ENCODE data around the gene PCED1B. TPM values are rescaled to one million over a fixed set of nuclear protein-coding genes. Genes with fewer than 3 reads are reported as not detected.

The PCED1B gene
- total RNA-seq, 1 donor from 2014 or later: 1.0 TPM

- Histone ChIP-seq H3K27ac (ENCODE audit: low read depth, low read length) (no peak overlapping the region), H3K36me3 (ENCODE audit: control insufficient read depth in 3 of 3, insufficient read depth in 3 of 3, low read length in 3 of 3) (no peaks in the 10 kb centered on the region), H3K4me1 (ENCODE audit: control insufficient read depth in 3 of 3, insufficient read depth in 3 of 3, low read length in 3 of 3) (peaks cover 12 to 22% (median 20%) of the 10 kb centered on the region in 3 donors), H3K27me3 (ENCODE audit: control insufficient read depth in 3 of 3, insufficient read depth in 3 of 3, low read length in 3 of 3) (peaks cover 10 to 23% (median 17%) of the 10 kb centered on the region in 3 donors), H3K9ac (ENCODE audit: low read depth in 1 of 3, low read length in 3 of 3) (no peak overlapping the region), H3K4me3 (ENCODE audit: low read length in 3 of 3) (no peak overlapping the region), H3K9me3 (ENCODE audit: control insufficient read depth in 3 of 3, low read length in 3 of 3) (no peaks in the 10 kb centered on the region)
These were observed 2.0 kb upstream of the PCED1B start for GRCh38 chr12:47077206-47078085.

GRCh38 chr12:47078086-47078395, 1.4 kb upstream of the PCED1B start:
- no peak overlapping the region for H3K4me3 ChIP-seq (ENCODE audit: low read length in 3 of 3)
- no peak overlapping the region for H3K9ac ChIP-seq (ENCODE audit: low read depth in 1 of 3, low read length in 3 of 3)
- no peaks in the 10 kb centered on the region for H3K36me3 ChIP-seq (ENCODE audit: control insufficient read depth in 3 of 3, insufficient read depth in 3 of 3, low read length in 3 of 3)
- H3K27ac ChIP-seq (ENCODE audit: low read depth, low read length): no peak overlapping the region
- peaks cover 13 to 24% (median 20%) of the 10 kb centered on the region in 3 donors for H3K4me1 ChIP-seq (ENCODE audit: control insufficient read depth in 3 of 3, insufficient read depth in 3 of 3, low read length in 3 of 3)
- H3K27me3 ChIP-seq (ENCODE audit: control insufficient read depth in 3 of 3, insufficient read depth in 3 of 3, low read length in 3 of 3): peaks cover 10 to 23% (median 17%) of the 10 kb centered on the region in 3 donors
- no peaks in the 10 kb centered on the region for H3K9me3 ChIP-seq (ENCODE audit: control insufficient read depth in 3 of 3, low read length in 3 of 3)

DNA sequence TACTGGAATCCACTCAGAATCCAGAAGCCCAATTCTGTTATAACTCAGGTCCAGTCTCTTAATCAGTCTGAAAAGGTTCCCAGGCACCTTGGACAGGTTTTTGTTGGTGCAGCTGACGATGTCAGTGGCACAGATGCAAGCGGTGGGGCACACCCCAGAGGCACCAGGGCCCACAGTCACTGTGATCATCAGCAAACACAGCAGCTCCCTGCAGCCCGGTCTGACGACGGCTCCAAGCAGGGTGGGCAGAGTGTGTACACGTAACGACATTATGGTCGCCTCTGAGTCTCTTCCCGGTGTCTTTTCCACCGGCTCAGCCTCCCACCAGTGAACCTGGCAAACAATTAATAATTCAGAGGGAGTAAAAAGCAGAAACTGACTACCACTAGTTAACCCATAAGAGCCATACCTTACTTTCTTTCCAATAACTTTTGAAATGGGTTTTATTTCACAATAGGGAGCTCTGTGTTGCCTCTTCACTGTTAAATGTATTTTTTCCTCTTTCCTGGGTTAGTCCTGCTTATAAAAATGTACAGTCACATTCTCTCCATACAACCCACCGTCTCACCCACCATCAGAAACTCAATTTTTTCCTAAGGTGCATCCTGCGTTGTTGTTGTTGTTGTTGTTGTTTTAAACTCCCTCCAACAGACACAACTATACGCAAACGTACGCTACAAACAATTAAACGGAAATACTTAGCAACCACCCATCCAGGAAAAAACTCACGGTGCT, 521 bp upstream of the PCED1B start:
- peak overlapping the region; percentile 52 to 77 (median 62) for H3K9ac ChIP-seq (ENCODE audit: low read depth in 1 of 3, low read length in 3 of 3)
- peaks cover 15 to 28% (median 20%) of the 10 kb centered on the region in 3 donors for H3K4me1 ChIP-seq (ENCODE audit: control insufficient read depth in 3 of 3, insufficient read depth in 3 of 3, low read length in 3 of 3)
- no peaks in the 10 kb centered on the region for H3K9me3 ChIP-seq (ENCODE audit: control insufficient read depth in 3 of 3, low read length in 3 of 3)
- H3K36me3 ChIP-seq (ENCODE audit: control insufficient read depth in 3 of 3, insufficient read depth in 3 of 3, low read length in 3 of 3): no peaks in the 10 kb centered on the region
- H3K27me3 ChIP-seq (ENCODE audit: control insufficient read depth in 3 of 3, insufficient read depth in 3 of 3, low read length in 3 of 3): peaks cover 10 to 23% (median 17%) of the 10 kb centered on the region in 3 donors
- peak overlapping the region; percentile 71 to 83 (median 77) for H3K4me3 ChIP-seq (ENCODE audit: low read length in 3 of 3)
- no peak overlapping the region for H3K27ac ChIP-seq (ENCODE audit: low read depth, low read length)

GRCh38 chr12:47079981-47080724, 732 bp downstream of the PCED1B start:
- Histone ChIP-seq H3K4me1 (ENCODE audit: control insufficient read depth in 3 of 3, insufficient read depth in 3 of 3, low read length in 3 of 3) (peaks cover 15 to 28% (median 20%) of the 10 kb centered on the region in 3 donors), H3K27me3 (ENCODE audit: control insufficient read depth in 3 of 3, insufficient read depth in 3 of 3, low read length in 3 of 3) (peaks cover 10 to 23% (median 17%) of the 10 kb centered on the region in 3 donors), H3K9ac (ENCODE audit: low read depth in 1 of 3, low read length in 3 of 3) (peak overlapping the region; percentile 60 to 77 (median 75)), H3K4me3 (ENCODE audit: low read length in 3 of 3) (peak overlapping the region; percentile 71 to 79 (median 77)), H3K36me3 (ENCODE audit: control insufficient read depth in 3 of 3, insufficient read depth in 3 of 3, low read length in 3 of 3) (no peaks in the 10 kb centered on the region), H3K27ac (ENCODE audit: low read depth, low read length) (peak overlapping the region; percentile 49), H3K9me3 (ENCODE audit: control insufficient read depth in 3 of 3, low read length in 3 of 3) (no peaks in the 10 kb centered on the region)

DNA sequence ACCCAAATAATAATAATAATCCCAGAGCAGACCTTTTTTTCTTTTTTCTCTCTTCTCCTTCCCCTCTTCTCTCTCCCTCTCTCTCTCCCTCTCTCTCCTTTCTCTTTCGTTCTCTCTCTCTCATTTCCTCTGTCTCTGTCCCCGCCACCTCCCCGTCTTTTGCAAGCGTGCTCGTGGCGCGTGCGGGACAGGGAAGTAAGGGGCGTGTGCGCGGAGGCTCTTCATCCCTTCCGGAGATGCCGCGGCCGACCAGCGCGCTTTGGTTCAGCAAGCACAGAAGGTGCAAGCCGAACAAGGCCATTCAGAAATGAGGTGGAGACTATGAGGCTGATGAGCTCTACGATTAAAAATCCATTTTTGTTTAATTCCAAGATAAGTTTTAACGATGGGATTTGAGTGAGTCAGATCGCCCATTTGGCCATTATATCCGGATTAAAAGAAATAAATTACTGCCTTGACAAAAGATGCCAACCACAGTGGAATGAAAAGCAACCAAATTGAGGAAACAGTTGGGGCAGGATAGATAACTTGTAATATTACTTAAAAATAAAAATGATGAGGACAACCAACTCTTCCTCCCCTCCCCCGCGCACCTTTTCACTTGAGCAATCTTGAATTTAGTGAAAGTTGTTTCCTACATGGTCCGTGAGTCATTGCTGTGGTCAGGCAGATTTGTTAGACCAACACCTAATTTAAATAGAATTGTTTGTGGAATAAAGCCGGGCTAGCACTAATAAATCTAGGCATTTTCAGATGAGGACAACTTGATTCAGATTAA, 1.5 kb downstream of the PCED1B start:
- no peaks in the 10 kb centered on the region for H3K9me3 ChIP-seq (ENCODE audit: control insufficient read depth in 3 of 3, low read length in 3 of 3)
- peak overlapping the region; percentile 60 to 77 (median 75) for H3K9ac ChIP-seq (ENCODE audit: low read depth in 1 of 3, low read length in 3 of 3)
- peak overlapping the region; percentile 71 to 79 (median 77) for H3K4me3 ChIP-seq (ENCODE audit: low read length in 3 of 3)
- H3K36me3 ChIP-seq (ENCODE audit: control insufficient read depth in 3 of 3, insufficient read depth in 3 of 3, low read length in 3 of 3): no peaks in the 10 kb centered on the region
- peak overlapping the region; percentile 49 for H3K27ac ChIP-seq (ENCODE audit: low read depth, low read length)
- peaks cover 15 to 28% (median 20%) of the 10 kb centered on the region in 3 donors for H3K4me1 ChIP-seq (ENCODE audit: control insufficient read depth in 3 of 3, insufficient read depth in 3 of 3, low read length in 3 of 3)
- peaks cover 10 to 23% (median 17%) of the 10 kb centered on the region in 3 donors for H3K27me3 ChIP-seq (ENCODE audit: control insufficient read depth in 3 of 3, insufficient read depth in 3 of 3, low read length in 3 of 3)

GRCh38 chr12:47082283-47082682, 2.9 kb downstream of the PCED1B start:
- H3K27me3 ChIP-seq (ENCODE audit: control insufficient read depth in 3 of 3, insufficient read depth in 3 of 3, low read length in 3 of 3): peaks cover 10 to 20% (median 17%) of the 10 kb centered on the region in 3 donors
- H3K4me1 ChIP-seq (ENCODE audit: control insufficient read depth in 3 of 3, insufficient read depth in 3 of 3, low read length in 3 of 3): peaks cover 15 to 28% (median 20%) of the 10 kb centered on the region in 3 donors
- H3K4me3 ChIP-seq (ENCODE audit: low read length in 3 of 3): no peak overlapping the region
- no peak overlapping the region for H3K9ac ChIP-seq (ENCODE audit: low read depth in 1 of 3, low read length in 3 of 3)
- no peaks in the 10 kb centered on the region for H3K9me3 ChIP-seq (ENCODE audit: control insufficient read depth in 3 of 3, low read length in 3 of 3)
- H3K36me3 ChIP-seq (ENCODE audit: control insufficient read depth in 3 of 3, insufficient read depth in 3 of 3, low read length in 3 of 3): no peaks in the 10 kb centered on the region
- no peak overlapping the region for H3K27ac ChIP-seq (ENCODE audit: low read depth, low read length)

- Histone ChIP-seq H3K4me1 (ENCODE audit: control insufficient read depth in 3 of 3, insufficient read depth in 3 of 3, low read length in 3 of 3) (peaks cover 15 to 28% (median 20%) of the 10 kb centered on the region in 3 donors), H3K27ac (ENCODE audit: low read depth, low read length) (no peak overlapping the region)
These were observed 3.6 kb downstream of the PCED1B start for GRCh38 chr12:47082796-47083621.

GRCh38 chr12:47084172-47084571, 4.8 kb downstream of the PCED1B start:
- H3K36me3 ChIP-seq (ENCODE audit: control insufficient read depth in 3 of 3, insufficient read depth in 3 of 3, low read length in 3 of 3): no peaks in the 10 kb centered on the region
- H3K9ac ChIP-seq (ENCODE audit: low read depth in 1 of 3, low read length in 3 of 3): no peak overlapping the region
- H3K27me3 ChIP-seq (ENCODE audit: control insufficient read depth in 3 of 3, insufficient read depth in 3 of 3, low read length in 3 of 3): peaks cover 0 to 2% (median 0%) of the 10 kb centered on the region in 3 donors
- no peaks in the 10 kb centered on the region for H3K9me3 ChIP-seq (ENCODE audit: control insufficient read depth in 3 of 3, low read length in 3 of 3)
- peaks cover 8 to 19% (median 15%) of the 10 kb centered on the region in 3 donors for H3K4me1 ChIP-seq (ENCODE audit: control insufficient read depth in 3 of 3, insufficient read depth in 3 of 3, low read length in 3 of 3)
- H3K4me3 ChIP-seq (ENCODE audit: low read length in 3 of 3): no peak overlapping the region
- no peak overlapping the region for H3K27ac ChIP-seq (ENCODE audit: low read depth, low read length)

More at GRCh38 chr12:47082796-47083621, 3.6 kb downstream of the PCED1B start:
- H3K9ac ChIP-seq (ENCODE audit: low read depth in 1 of 3, low read length in 3 of 3): no peak overlapping the region
- no peaks in the 10 kb centered on the region for H3K36me3 ChIP-seq (ENCODE audit: control insufficient read depth in 3 of 3, insufficient read depth in 3 of 3, low read length in 3 of 3)
- H3K9me3 ChIP-seq (ENCODE audit: control insufficient read depth in 3 of 3, low read length in 3 of 3): no peaks in the 10 kb centered on the region
- peaks cover 6 to 13% (median 10%) of the 10 kb centered on the region in 3 donors for H3K27me3 ChIP-seq (ENCODE audit: control insufficient read depth in 3 of 3, insufficient read depth in 3 of 3, low read length in 3 of 3)
- H3K4me3 ChIP-seq (ENCODE audit: low read length in 3 of 3): no peak overlapping the region

All from skeletal muscle tissue (tissue), 4 donors.